HepG2 (cell line): ENCODE data around the gene ZBTB7A. TPM values are rescaled to one million over a fixed set of nuclear protein-coding genes. Genes with fewer than 3 reads are reported as not detected.

Experiments
- ATAC-seq: fragments of 200-7000 bp; cut with Tn5 transposase; 3 replicates; pipeline ENCODE4 v1.9.1; 2020; ENCODE audit warnings: mild to moderate bottlenecking, moderate library complexity
- BruUV-seq: library from RNA; stranded (reverse); fragments of 400-500 nt; replicated peaks from 2 replicates; lab custom pipeline; 2021; lab: Mats Ljungman, UMichigan
- CTCF ChIA-PET: fragments of 300-600 bp; formaldehyde crosslinking; extraction: SDS; loops from one replicate; lab custom pipeline; 2021; ENCODE audit warnings: low total read pairs, inconsistent platforms, low intra/inter-chr PET ratio; lab: Yijun Ruan, JAX
- POLR2A ChIA-PET: fragments of 350-600 bp; sonication (Branson Sonifier 250); formaldehyde crosslinking; loops from one replicate; lab custom pipeline; 2020; ENCODE audit warnings: antibody characterized with exemption, inconsistent platforms; lab: Yijun Ruan, JAX
- DNase-seq: peaks from one replicate; pipeline ENCODE4 v3.0.0-alpha.2; 2015; ENCODE audit warnings: low spot score
- FAIRE-seq: peaks from 3 replicates; lab custom pipeline; 2011; peaks lifted over from hg19 to GRCh38; lab: Jason Lieb, UNC
- H2AFZ ChIP-seq: one replicate; pipeline ENCODE4 v1.6.1; 2011; ENCODE audit warnings: low read length, inconsistent platforms
- H3K27ac ChIP-seq: fragments of 300-600 bp; 3 replicates; pipeline ENCODE4 v1.8.0; 2011; ENCODE audit warnings: mixed run types, mild to moderate bottlenecking, mixed read lengths, low read length, inconsistent platforms; ENCODE audit not compliant: insufficient read depth; ENCODE audit errors: extremely low read length
- H3K27me3 ChIP-seq, 2 experiments: fragments of 200-600 bp in 1 of 2; 2 replicates in 1 of 2; 3 replicates in 1 of 2; pipeline versions ENCODE4 v1.6.0 to v1.8.0; 2011; ENCODE audit warnings: low read length in 2 of 2, mild to moderate bottlenecking in 2 of 2, moderate library complexity in 2 of 2, inconsistent platforms in 1 of 2; ENCODE audit not compliant: insufficient read depth in 2 of 2, control insufficient read depth in 1 of 2
- H3K36me3 ChIP-seq, 2 experiments: fragments of 200-600 bp in 1 of 2; replicated peaks in 1 of 2; 2 replicates in 1 of 2; 3 replicates in 1 of 2; pipeline versions ENCODE4 v1.5.1 to v1.8.0; 2011; ENCODE audit warnings: low read length in 2 of 2, inconsistent platforms in 1 of 2; ENCODE audit not compliant: insufficient read depth in 2 of 2, control insufficient read depth in 1 of 2
- H3K4me1 ChIP-seq: 2 replicates; pipeline ENCODE4 v1.5.1; 2012; ENCODE audit warnings: low read length, inconsistent platforms; ENCODE audit not compliant: insufficient read depth
- H3K4me2 ChIP-seq: 2 replicates; pipeline ENCODE4 v1.6.0; 2011; ENCODE audit warnings: low read depth, low read length, inconsistent platforms
- H3K4me3 ChIP-seq, 3 experiments: fragments of 200-600 bp in 1 of 3; sonication (generic), shearing (Covaris generic) in 1 of 3; replicated peaks in 1 of 3; 2 replicates each; pipeline ENCODE4 v1.5.1; 2011 to 2016; ENCODE audit warnings: low read length in 3 of 3, inconsistent platforms in 2 of 3, low read depth in 2 of 3, mild to moderate bottlenecking in 2 of 3, control low read depth in 1 of 3, mixed read lengths in 1 of 3; ENCODE audit not compliant: insufficient read depth in 1 of 3
- H3K79me2 ChIP-seq: one replicate; pipeline ENCODE4 v1.6.1; 2011; ENCODE audit warnings: low read length, inconsistent platforms; ENCODE audit not compliant: insufficient read depth
- H3K9ac ChIP-seq: 2 replicates; pipeline ENCODE4 v1.6.0; 2011; ENCODE audit warnings: mild to moderate bottlenecking, low read depth, low read length, inconsistent platforms; ENCODE audit not compliant: insufficient read depth
- H3K9me3 ChIP-seq: 2 replicates; pipeline ENCODE4 v1.5.1; 2012; ENCODE audit warnings: mild to moderate bottlenecking, low read length
- H4K20me1 ChIP-seq: 2 replicates; pipeline ENCODE4 v1.6.0; 2011; ENCODE audit warnings: inconsistent platforms, mild to moderate bottlenecking, low read length, moderate library complexity; ENCODE audit not compliant: insufficient read depth
- ASH2L ChIP-seq: fragments of 300-600, 200-600 bp; sonication (generic); IDR thresholded peaks from 2 replicates; pipeline ENCODE4 v1.7.0; 2017; ENCODE audit warnings: low read depth, mild to moderate bottlenecking, moderate library complexity, mixed read lengths, low read length; ENCODE audit not compliant: insufficient read length
- DR1 ChIP-seq: sonication (generic); formaldehyde crosslinking; IDR thresholded peaks from 2 replicates; pipeline ENCODE4 v1.8.0; 2021; ENCODE audit warnings: mild to moderate bottlenecking, missing genetic modification reagents, inconsistent platforms
- FLYWCH1 ChIP-seq: sonication (generic); formaldehyde crosslinking; IDR thresholded peaks from 2 replicates; pipeline ENCODE4 v1.8.1; 2023; ENCODE audit warnings: mild to moderate bottlenecking, missing genetic modification reagents
- FOXM1 ChIP-seq: sonication (generic); formaldehyde crosslinking; IDR thresholded peaks from 2 replicates; pipeline ENCODE4 v1.5.0; 2020; ENCODE audit warnings: missing genetic modification reagents
- KAT2B ChIP-seq: fragments of 150-350 bp; IDR thresholded peaks from 2 replicates; pipeline ENCODE4 v1.6.1; 2014; ENCODE audit warnings: low read depth, low read length, borderline replicate concordance
- KAT8 ChIP-seq: IDR thresholded peaks from 2 replicates; pipeline ENCODE4 v1.6.1; 2016; ENCODE audit warnings: missing genetic modification reagents, missing compliant biosample characterization
- MTF2 ChIP-seq: sonication (generic); formaldehyde crosslinking; IDR thresholded peaks from 2 replicates; pipeline ENCODE4 v1.5.0; 2020; ENCODE audit warnings: missing genetic modification reagents, borderline replicate concordance
- POGZ ChIP-seq: sonication (generic); formaldehyde crosslinking; IDR thresholded peaks from 2 replicates; pipeline ENCODE4 v1.4.0; 2020; ENCODE audit warnings: mild to moderate bottlenecking, missing genetic modification reagents
- REST ChIP-seq, 2 experiments: IDR thresholded peaks; 2 replicates each; pipeline ENCODE4 v1.6.1; 2011 to 2012; ENCODE audit warnings: low read length in 2 of 2, borderline replicate concordance in 1 of 2, low read depth in 1 of 2, mild to moderate bottlenecking in 1 of 2, moderate library complexity in 1 of 2
- RORA ChIP-seq: sonication (generic); formaldehyde crosslinking; IDR thresholded peaks from 2 replicates; pipeline ENCODE4 v1.5.0; 2020; ENCODE audit warnings: mild to moderate bottlenecking, missing genetic modification reagents, moderate library complexity
- RXRB ChIP-seq: IDR thresholded peaks from 2 replicates; pipeline ENCODE4 v1.6.1; 2016; ENCODE audit warnings: borderline replicate concordance, missing genetic modification reagents, missing compliant biosample characterization
- SIX1 ChIP-seq: sonication (generic); formaldehyde crosslinking; IDR thresholded peaks from 2 replicates; pipeline ENCODE4 v1.4.0; 2020; ENCODE audit warnings: missing genetic modification reagents, borderline replicate concordance
- TOPORS ChIP-seq: sonication (generic); formaldehyde crosslinking; IDR thresholded peaks from 2 replicates; pipeline ENCODE4 v1.8.0; 2023; ENCODE audit warnings: mild to moderate bottlenecking, missing genetic modification reagents
- ZBTB46 ChIP-seq: sonication (generic); formaldehyde crosslinking; IDR thresholded peaks from 2 replicates; pipeline ENCODE4 v1.4.0; 2020; ENCODE audit warnings: mild to moderate bottlenecking, missing genetic modification reagents, borderline replicate concordance
- ZKSCAN1 ChIP-seq: fragments of 150-350 bp; IDR thresholded peaks from 2 replicates; pipeline ENCODE4 v1.6.1; 2014; ENCODE audit warnings: low read length
- ZNF557 ChIP-seq: sonication (generic); formaldehyde crosslinking; IDR thresholded peaks from 2 replicates; pipeline ENCODE4 v1.4.0; 2020; ENCODE audit warnings: missing genetic modification reagents
- ZNF652 ChIP-seq: IDR thresholded peaks from 2 replicates; pipeline ENCODE4 v1.6.1; 2016; ENCODE audit warnings: low read depth, borderline replicate concordance
- ZNF713 ChIP-seq: sonication (generic); formaldehyde crosslinking; IDR thresholded peaks from 2 replicates; pipeline ENCODE4 v1.4.0; 2020; ENCODE audit warnings: mild to moderate bottlenecking, missing genetic modification reagents
- ZNF782 ChIP-seq: sonication (generic); formaldehyde crosslinking; IDR thresholded peaks from 2 replicates; pipeline ENCODE4 v1.4.0; 2020; ENCODE audit warnings: missing genetic modification reagents, mild to moderate bottlenecking, borderline replicate concordance
- WGBS: methylation state at CpG from one replicate; pipeline ENCODE4 v1.1.6; 2017; ENCODE audit warnings: low lambda C conversion rate; 5-methylcytosine and 5-hydroxymethylcytosine counted together
- in situ Hi-C: cut with HindIII; loops from 2 replicates; pipeline ENCODE4 v1.10.0; 2017; ENCODE audit warnings: low pct_unique_long_range_greater_than_20kb; ENCODE audit not compliant: extremely low pct_ligation_motif_present
- intact Hi-C: fragments of 100-400 bp; cut with micrococcal nuclease; formaldehyde crosslinking; loops from one replicate; pipeline ENCODE4 v1.10.0; 2022; ENCODE audit not compliant: unreplicated experiment
- polyA plus RNA-seq, 8 experiments: library from polyadenylated mRNA; depleted of rRNA in 3 of 8; stranded (reverse) in 7 of 8; unstranded in 1 of 8; fragments of >200 nt; fragmentation: Illumina TruSeq in 4 of 8; extraction: Trizol in 4 of 8; gene quantifications; 2 replicates each; pipeline versions ENCODE4 v1.2.1 to v1.2.3, GENCODE V29; 2011 to 2016; ENCODE audit warnings: low read depth in 4 of 8, missing spikeins in 1 of 8, mixed read lengths in 1 of 8; ENCODE audit not compliant: insufficient read depth in 1 of 8
- total RNA-seq, 5 experiments: library from RNA; depleted of rRNA; stranded (reverse); fragments of >200 nt; fragmentation: Illumina TruSeq; extraction: Trizol; gene quantifications; 2 replicates each; pipeline ENCODE4 v1.2.3, GENCODE V29; 2016; ENCODE audit warnings: low read depth in 1 of 5

The ZBTB7A gene
- total and polyA plus RNA-seq, 2 of the 13 experiments (the other 11 are each of a cell fraction or from before 2014, with no cell fraction given), result 3.6 to 4.0 TPM

DNA sequence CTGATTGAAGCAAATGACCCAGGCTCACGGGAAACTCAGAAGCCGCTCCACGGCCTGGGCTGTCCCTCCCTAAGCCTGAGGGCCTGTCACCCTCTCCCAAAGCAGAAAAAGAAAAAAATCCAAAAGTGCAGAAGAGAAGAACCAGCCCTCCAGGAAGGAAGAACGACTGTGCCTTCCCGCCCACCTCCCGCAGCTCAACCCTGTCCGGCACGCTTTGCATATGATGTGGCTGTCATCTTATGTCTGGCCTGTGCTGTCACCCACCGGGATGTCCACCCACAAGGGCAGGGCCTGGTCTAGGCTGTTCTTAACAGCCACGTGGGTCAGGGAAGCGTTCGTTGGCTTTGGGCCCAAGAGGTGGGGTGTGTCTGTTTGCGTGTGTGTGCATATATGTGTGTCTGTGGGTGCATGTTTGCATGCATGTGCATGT, 13.7 kb downstream of the ZBTB7A start:
- peaks cover 65% of the 10 kb centered on the region for H3K79me2 ChIP-seq
- H3K36me3 ChIP-seq, result peaks cover 31 to 60% of the 10 kb centered on the region in 2 experiments
- 50% methylated on average over 13 of the region's 13 CpGs for WGBS
- peaks cover 45% of the 10 kb centered on the region; the same call in 1 of the 2 replicates for H4K20me1 ChIP-seq
- no TSS peak for BruUV-seq
- intact Hi-C loops, result loop anchor here (1.0 to 10.0 kb wide), 2 partner anchors 63 to 92 kb away; no protein-coding TSS in a partner anchor
- ChIA-PET CTCF (no interaction called here), POLR2A (interaction anchor here (1.2 to 2.6 kb wide), 10 partner anchors 11 to 289 kb away, joined by 3 to 16 read pairs (median 6); partner anchors contain the start of genes EEF2, PIAS4 and ZBTB7A)
- peak overlapping the region; percentile 31 for H3K9ac ChIP-seq
- FAIRE-seq (no peak), DNase-seq (peak; percentile 36), ATAC-seq (peak; percentile 17)
- H2AFZ ChIP-seq, result no peak overlapping the region
- no peaks in the 10 kb centered on the region for H3K9me3 ChIP-seq
- in situ Hi-C loops, result no loop called here
- H3K4me1 ChIP-seq, result peaks cover 39% of the 10 kb centered on the region
- H3K27me3 ChIP-seq, result no peaks in the 10 kb centered on the region
- H3K4me3 ChIP-seq, result peak overlapping the region in 1 of 3 experiments; percentile 37; a peak in 2 of 6 replicates
- peak overlapping the region; percentile 54 for H3K4me2 ChIP-seq
- H3K27ac ChIP-seq, result peak overlapping the region; percentile 99
- TF ChIP-seq ZNF782 (peak; percentile 49; the same call in 1 of the 2 replicates), FLYWCH1 (CRISPR knock-in tag) (no peak), ZNF557 (CRISPR knock-in tag) (no peak), FOXM1 (no peak), POGZ (CRISPR knock-in tag) (no peak), KAT2B (no peak), RORA (CRISPR knock-in tag) (no peak), MTF2 (CRISPR knock-in tag) (no peak), ZKSCAN1 (no peak), ZNF713 (no peak; the same call in 1 of the 2 replicates), DR1 (CRISPR knock-in tag) (no peak), ASH2L (no peak), SIX1 (CRISPR knock-in tag) (no peak), KAT8 (no peak), RXRB (no peak), REST (IDR thresholded peaks at IDR 0.05; ENCODE audit: borderline replicate concordance in 1 of 2, low read depth in 1 of 2, low read length in 2 of 2) (no peak), TOPORS (CRISPR knock-in tag) (no peak), ZNF652 (CRISPR knock-in tag) (no peak), ZBTB46 (CRISPR knock-in tag) (no peak)
